H9 (cell line): ENCODE data around the gene OR5T3. TPM values are rescaled to one million over a fixed set of nuclear protein-coding genes. Genes with fewer than 3 reads are reported as not detected.

Experiments
- DNase-seq: peaks from one replicate; pipeline ENCODE4 v3.0.0-alpha.2; 2017
- H2AFZ ChIP-seq: one replicate; pipeline ENCODE4 v1.6.1; 2013; ENCODE audit warnings: mild to moderate bottlenecking, low read length, control low read depth, moderate library complexity
- H2AK5ac ChIP-seq: 2 replicates; pipeline ENCODE4 v1.6.1; 2013; ENCODE audit warnings: low read length, control low read depth, mixed read lengths; ENCODE audit not compliant: insufficient read length
- H2BK120ac ChIP-seq: one replicate; pipeline ENCODE4 v1.6.1; 2013; ENCODE audit warnings: low read depth, mild to moderate bottlenecking, low read length, control low read depth, inconsistent platforms; ENCODE audit not compliant: poor library complexity, severe bottlenecking
- H2BK12ac ChIP-seq: 2 replicates; pipeline ENCODE4 v1.6.1; 2013; ENCODE audit warnings: low read length, control low read depth, mixed read lengths, low read depth; ENCODE audit not compliant: insufficient read length
- H2BK15ac ChIP-seq: 2 replicates; pipeline ENCODE4 v1.6.1; 2013; ENCODE audit warnings: low read depth, low read length, control low read depth
- H2BK20ac ChIP-seq: one replicate; pipeline ENCODE4 v1.6.1; 2013; ENCODE audit warnings: low read depth, mild to moderate bottlenecking, low read length, control low read depth, inconsistent platforms; ENCODE audit not compliant: poor library complexity, severe bottlenecking
- H2BK5ac ChIP-seq: 2 replicates; pipeline ENCODE4 v1.6.1; 2013; ENCODE audit warnings: low read length, control low read depth, mixed read lengths; ENCODE audit not compliant: insufficient read length
- H3K14ac ChIP-seq: 2 replicates; pipeline ENCODE4 v1.6.1; 2013; ENCODE audit warnings: low read length, control low read depth; ENCODE audit not compliant: insufficient read depth
- H3K18ac ChIP-seq: 2 replicates; pipeline ENCODE4 v1.6.1; 2013; ENCODE audit warnings: low read depth, mild to moderate bottlenecking, mixed read lengths, low read length, control low read depth; ENCODE audit not compliant: insufficient read length
- H3K23ac ChIP-seq: 2 replicates; pipeline ENCODE4 v1.6.1; 2013; ENCODE audit warnings: low read length, control low read depth, mixed read lengths, low read depth; ENCODE audit not compliant: insufficient read length
- H3K23me2 ChIP-seq: 2 replicates; pipeline ENCODE4 v1.6.1; 2013; ENCODE audit warnings: low read depth, mild to moderate bottlenecking, mixed read lengths, low read length, control low read depth; ENCODE audit not compliant: insufficient read length, poor library complexity, severe bottlenecking
- H3K27ac ChIP-seq: 2 replicates; pipeline ENCODE4 v1.5.1; 2013; ENCODE audit warnings: low read length, control low read depth, mixed read lengths, low read depth; ENCODE audit not compliant: insufficient read length
- H3K27me3 ChIP-seq: 2 replicates; pipeline ENCODE4 v1.6.1; 2013; ENCODE audit warnings: low read length, control low read depth, inconsistent platforms; ENCODE audit not compliant: insufficient read depth
- H3K4ac ChIP-seq: 2 replicates; pipeline ENCODE4 v1.6.1; 2013; ENCODE audit warnings: low read depth, mild to moderate bottlenecking, control low read depth, inconsistent platforms, low read length, moderate library complexity
- H3K4me1 ChIP-seq: 2 replicates; pipeline ENCODE4 v1.6.1; 2013; ENCODE audit warnings: low read length, control low read depth, inconsistent platforms; ENCODE audit not compliant: insufficient read depth
- H3K4me2 ChIP-seq: 2 replicates; pipeline ENCODE4 v1.6.1; 2013; ENCODE audit warnings: low read length, control low read depth, mixed read lengths; ENCODE audit not compliant: insufficient read length, insufficient read depth
- H3K56ac ChIP-seq: 2 replicates; pipeline ENCODE4 v1.6.1; 2013; ENCODE audit warnings: low read depth, mild to moderate bottlenecking, mixed read lengths, low read length, control low read depth; ENCODE audit not compliant: insufficient read length
- H3K79me1 ChIP-seq: 2 replicates; pipeline ENCODE4 v1.6.1; 2013; ENCODE audit warnings: low read depth, mild to moderate bottlenecking, moderate library complexity, low read length, control low read depth, inconsistent platforms; ENCODE audit not compliant: insufficient read depth, poor library complexity, severe bottlenecking
- H3K79me2 ChIP-seq: 2 replicates; pipeline ENCODE4 v1.6.1; 2013; ENCODE audit warnings: low read length, control low read depth, inconsistent platforms; ENCODE audit not compliant: insufficient read depth
- H3K9ac ChIP-seq: 2 replicates; pipeline ENCODE4 v1.6.1; 2013; ENCODE audit warnings: low read length, control low read depth, mixed read lengths; ENCODE audit not compliant: insufficient read length; ENCODE audit errors: extremely low read depth
- H3K9me3 ChIP-seq: one replicate; pipeline ENCODE4 v1.6.1; 2013; ENCODE audit warnings: low read depth, low read length, inconsistent platforms; ENCODE audit not compliant: control insufficient read depth
- H3T11ph ChIP-seq: one replicate; pipeline ENCODE4 v1.6.1; 2013; ENCODE audit warnings: mild to moderate bottlenecking, low read length, control low read depth, inconsistent platforms
- H4K20me1 ChIP-seq: one replicate; pipeline ENCODE4 v1.6.1; 2013; ENCODE audit not compliant: control insufficient read depth, insufficient read length, insufficient read depth
- H4K5ac ChIP-seq: 2 replicates; pipeline ENCODE4 v1.6.1; 2013; ENCODE audit warnings: low read depth, mild to moderate bottlenecking, mixed read lengths, low read length, control low read depth; ENCODE audit not compliant: insufficient read length
- H4K8ac ChIP-seq: replicated peaks from 2 replicates; pipeline ENCODE4 v1.6.1; 2013; ENCODE audit warnings: low read length, control low read depth, mixed read lengths, low read depth; ENCODE audit not compliant: insufficient read length
- H4K91ac ChIP-seq: 2 replicates; pipeline ENCODE4 v1.6.1; 2013; ENCODE audit warnings: low read depth, mild to moderate bottlenecking, moderate library complexity, mixed read lengths, low read length, control low read depth; ENCODE audit not compliant: insufficient read length
- H3K27ac Mint-ChIP-seq, 3 experiments: 2 replicates in 2 of 3; 3 replicates in 1 of 3; pipeline ENCODE4 v1.8.0; 2020 to 2021; ENCODE audit warnings: mixed read lengths in 3 of 3, mild to moderate bottlenecking in 1 of 3, moderate library complexity in 1 of 3
- H3K27me3 Mint-ChIP-seq: 2 replicates; pipeline ENCODE4 v1.8.0; 2021; ENCODE audit warnings: low read depth, mild to moderate bottlenecking, moderate library complexity, mixed read lengths
- H3K36me3 Mint-ChIP-seq, 3 experiments: 2 replicates in 2 of 3; 3 replicates in 1 of 3; pipeline ENCODE4 v1.8.0; 2020 to 2021; ENCODE audit warnings: low read depth in 3 of 3, mixed read lengths in 3 of 3; ENCODE audit not compliant: insufficient read depth in 1 of 3
- H3K4me1 Mint-ChIP-seq, 2 experiments: 2 replicates each; pipeline ENCODE4 v1.8.0; 2020; ENCODE audit warnings: mixed read lengths in 2 of 2
- H3K4me3 Mint-ChIP-seq, 2 experiments: 2 replicates in 1 of 2; 3 replicates in 1 of 2; pipeline ENCODE4 v1.8.0; 2020 to 2021; ENCODE audit warnings: mild to moderate bottlenecking in 2 of 2, mixed read lengths in 2 of 2, moderate library complexity in 1 of 2
- H3K9me3 Mint-ChIP-seq, 2 experiments: 2 replicates in 1 of 2; 3 replicates in 1 of 2; pipeline ENCODE4 v1.8.0; 2020; ENCODE audit warnings: mild to moderate bottlenecking in 2 of 2, mixed read lengths in 2 of 2, moderate library complexity in 1 of 2
- CTCF ChIP-seq: fragments of 200-600 bp; sonication (generic); conservative IDR thresholded peaks from 3 replicates; pipeline ENCODE4 v1.8.0; 2021; ENCODE audit warnings: antibody characterized with exemption, mild to moderate bottlenecking
- WGBS: extraction: QIAGEN DNeasy Blood & Tissue Kit; methylation state at CpG from one replicate; pipeline ENCODE4 v1.1.7; 2013; ENCODE audit warnings: missing lambda C conversion rate, low lambda C conversion rate, mixed read lengths; ENCODE audit not compliant: insufficient read length; ENCODE audit errors: extremely low coverage; 5-methylcytosine and 5-hydroxymethylcytosine counted together
- total RNA-seq: library from RNA; stranded (reverse); gene quantifications from 2 replicates; pipeline ENCODE4 v1.2.1, GENCODE V29; 2021

The OR5T3 gene
- total RNA-seq, 1 experiment from 2014 or later: not detected

DNA sequence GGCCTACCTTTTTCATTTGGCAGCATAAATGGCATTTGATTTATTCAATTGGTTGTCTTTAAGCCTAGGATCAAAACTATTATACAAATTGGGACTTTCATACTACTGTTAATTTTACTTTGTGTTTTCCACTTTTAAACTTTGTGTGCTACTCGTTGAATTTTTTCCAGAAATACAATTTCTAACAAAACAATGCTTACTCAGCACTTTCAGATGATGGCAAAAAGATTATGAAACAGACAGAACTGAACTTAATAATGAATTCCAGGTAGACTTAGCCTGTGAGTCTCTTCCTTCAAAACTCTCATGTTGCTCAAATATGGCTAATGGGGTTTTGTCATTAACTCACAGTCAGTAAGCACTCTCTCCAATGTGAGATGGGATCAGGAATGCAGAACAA lies 44.3 kb upstream of the OR5T3 start:
- H3K56ac ChIP-seq: no peak overlapping the region
- H3K18ac ChIP-seq: no peak overlapping the region
- no peak overlapping the region for H3K14ac ChIP-seq
- no peaks in the 10 kb centered on the region for H3K4me1 ChIP-seq
- TF ChIP-seq CTCF: no peak
- H2BK5ac ChIP-seq: no peak overlapping the region
- no peak overlapping the region for H3K9ac ChIP-seq
- no peaks in the 10 kb centered on the region for H3K27me3 Mint-ChIP-seq
- no CpG with 5 or more reads among the region's 1 CpG for WGBS
- H4K20me1 ChIP-seq: no peaks in the 10 kb centered on the region
- H3K9me3 ChIP-seq: no peaks in the 10 kb centered on the region
- no peak overlapping the region for H2BK120ac ChIP-seq
- no peak overlapping the region for H3K23ac ChIP-seq
- no peaks in the 10 kb centered on the region for H3K79me2 ChIP-seq
- no peaks in the 10 kb centered on the region for H3K4me1 Mint-ChIP-seq
- H3K9me3 Mint-ChIP-seq: peaks cover 12 to 36% of the 10 kb centered on the region in 2 experiments; a peak in 4 of 5 replicates
- H3K4me3 Mint-ChIP-seq: no peak overlapping the region
- no peaks in the 10 kb centered on the region for H3K23me2 ChIP-seq
- H3K4me2 ChIP-seq: no peak overlapping the region
- H3K27ac ChIP-seq: no peak overlapping the region
- no peak overlapping the region for H2BK20ac ChIP-seq
- no peak overlapping the region for H2BK15ac ChIP-seq
- no peak overlapping the region for H4K5ac ChIP-seq
- no peak overlapping the region for H3T11ph ChIP-seq
- no peak overlapping the region for H2AK5ac ChIP-seq
- H3K4ac ChIP-seq: no peak overlapping the region
- no peak overlapping the region for H2AFZ ChIP-seq
- no peaks in the 10 kb centered on the region for H3K79me1 ChIP-seq
- H3K27me3 ChIP-seq: no peaks in the 10 kb centered on the region
- H3K36me3 Mint-ChIP-seq: peaks cover 0 to 8% (median 0%) of the 10 kb centered on the region in 3 experiments; a peak in 2 of 7 replicates
- no peak overlapping the region for H2BK12ac ChIP-seq
- H3K27ac Mint-ChIP-seq: no peak overlapping the region
- no peak for DNase-seq
- no peak overlapping the region for H4K91ac ChIP-seq
- H4K8ac ChIP-seq: no peak overlapping the region
